VCaP (cell line): ENCODE data around the gene DCTN2.

Experiments
- H3K27ac ChIP-seq: fragments of 450-650 bp; 2 replicates; pipeline ENCODE4 v1.5.1; 2017
- TF ChIP-seq, protein P1 (sequence below): fragments of 450-650 bp; conservative IDR thresholded peaks from 2 replicates; pipeline ENCODE4 v1.5.1; 2017; ENCODE audit warnings: mild to moderate bottlenecking, moderate library complexity

DCTN2 gene

DNA sequence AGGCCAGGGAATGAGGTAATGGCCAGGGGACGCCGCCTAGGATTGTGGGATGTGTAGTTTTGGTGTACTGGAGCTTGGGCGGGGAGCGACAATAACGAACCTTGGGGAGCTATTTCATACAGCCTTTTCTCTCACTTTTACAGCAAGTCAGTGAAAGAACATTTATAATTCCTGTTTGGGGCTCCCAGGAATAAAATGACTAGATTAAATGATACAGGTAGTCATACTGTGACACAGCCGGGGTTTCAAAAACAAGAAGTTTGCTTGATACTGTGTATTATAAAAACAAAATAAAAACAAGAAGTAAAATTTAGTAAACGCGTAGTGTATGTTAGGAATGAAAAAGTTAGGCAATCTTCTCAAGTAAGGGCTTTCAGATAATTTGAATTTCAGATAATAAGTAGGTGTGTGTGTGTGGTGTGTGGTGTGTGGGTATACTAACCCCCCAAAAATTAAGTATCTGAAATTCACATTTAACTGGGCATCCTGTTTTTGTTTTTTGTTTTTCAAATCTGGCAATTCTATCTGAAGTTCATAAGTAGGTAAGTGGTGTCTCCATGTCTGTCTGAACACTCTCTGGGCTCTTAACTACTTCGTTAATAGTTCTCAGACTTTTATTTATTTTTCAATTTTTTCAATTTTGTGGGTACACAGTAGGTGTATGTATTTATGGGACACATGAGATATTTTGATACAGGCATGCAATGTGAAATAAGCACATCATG is 458 bp upstream of the DCTN2 start:
- TF ChIP-seq, protein P1, sequence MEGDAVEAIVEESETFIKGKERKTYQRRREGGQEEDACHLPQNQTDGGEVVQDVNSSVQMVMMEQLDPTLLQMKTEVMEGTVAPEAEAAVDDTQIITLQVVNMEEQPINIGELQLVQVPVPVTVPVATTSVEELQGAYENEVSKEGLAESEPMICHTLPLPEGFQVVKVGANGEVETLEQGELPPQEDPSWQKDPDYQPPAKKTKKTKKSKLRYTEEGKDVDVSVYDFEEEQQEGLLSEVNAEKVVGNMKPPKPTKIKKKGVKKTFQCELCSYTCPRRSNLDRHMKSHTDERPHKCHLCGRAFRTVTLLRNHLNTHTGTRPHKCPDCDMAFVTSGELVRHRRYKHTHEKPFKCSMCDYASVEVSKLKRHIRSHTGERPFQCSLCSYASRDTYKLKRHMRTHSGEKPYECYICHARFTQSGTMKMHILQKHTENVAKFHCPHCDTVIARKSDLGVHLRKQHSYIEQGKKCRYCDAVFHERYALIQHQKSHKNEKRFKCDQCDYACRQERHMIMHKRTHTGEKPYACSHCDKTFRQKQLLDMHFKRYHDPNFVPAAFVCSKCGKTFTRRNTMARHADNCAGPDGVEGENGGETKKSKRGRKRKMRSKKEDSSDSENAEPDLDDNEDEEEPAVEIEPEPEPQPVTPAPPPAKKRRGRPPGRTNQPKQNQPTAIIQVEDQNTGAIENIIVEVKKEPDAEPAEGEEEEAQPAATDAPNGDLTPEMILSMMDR = no peak
- peak overlapping the region; percentile 87; the same call in 1 of the 2 replicates for H3K27ac ChIP-seq

DNA sequence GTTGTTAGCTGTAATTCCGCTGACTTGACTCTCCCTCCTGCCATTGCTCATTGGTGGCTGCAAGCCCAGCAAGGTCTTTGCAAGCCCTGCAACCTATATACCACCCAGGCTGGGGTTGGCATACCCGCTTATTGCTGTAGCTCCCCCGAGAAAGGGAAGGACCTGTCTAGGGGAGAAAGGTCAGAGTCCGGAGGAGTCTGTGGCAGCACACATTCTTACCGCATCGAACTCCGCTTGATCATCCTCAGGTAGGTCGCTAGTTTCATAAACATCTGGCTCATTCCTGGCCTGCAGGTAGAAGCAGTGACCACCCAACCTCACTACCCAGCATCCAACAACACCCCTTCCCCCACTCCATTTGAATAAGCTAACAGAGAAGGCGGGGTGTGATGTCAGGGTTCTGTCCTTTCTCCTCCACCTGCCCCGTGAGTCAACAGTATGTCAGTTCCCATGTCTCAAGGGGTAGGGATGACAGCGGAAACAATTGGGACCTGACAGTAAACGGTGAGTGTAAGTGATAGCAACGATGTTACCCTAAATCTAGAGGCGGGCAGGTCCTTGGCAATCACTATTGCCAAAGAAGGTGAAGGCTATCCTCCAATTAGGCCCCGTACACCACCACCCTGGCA is 1.1 kb downstream of the DCTN2 start:
- TF ChIP-seq, protein P1 = no peak
- H3K27ac ChIP-seq = peak overlapping the region; percentile 87

DNA sequence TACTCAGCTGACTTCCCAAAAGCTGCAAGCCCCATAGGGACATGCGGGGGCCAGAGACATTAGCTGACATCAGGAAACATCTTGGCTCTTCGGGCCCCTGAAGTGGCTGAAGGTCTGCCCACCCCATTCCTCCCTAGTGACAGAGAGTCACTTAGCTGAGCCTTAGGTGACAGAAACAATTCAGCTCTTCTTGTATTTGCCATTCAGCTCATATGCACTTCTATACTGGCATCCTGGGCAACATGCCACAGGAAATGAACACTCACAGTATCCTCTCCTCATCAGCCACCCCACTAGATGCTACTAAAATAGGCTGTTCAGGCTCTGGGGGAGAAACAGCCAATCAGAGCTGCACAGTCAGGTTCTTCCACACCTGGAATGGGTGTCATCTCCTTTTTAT is 3.4 kb downstream of the DCTN2 start:
- H3K27ac ChIP-seq = no peak overlapping the region
- TF ChIP-seq, protein P1 = no peak

DNA sequence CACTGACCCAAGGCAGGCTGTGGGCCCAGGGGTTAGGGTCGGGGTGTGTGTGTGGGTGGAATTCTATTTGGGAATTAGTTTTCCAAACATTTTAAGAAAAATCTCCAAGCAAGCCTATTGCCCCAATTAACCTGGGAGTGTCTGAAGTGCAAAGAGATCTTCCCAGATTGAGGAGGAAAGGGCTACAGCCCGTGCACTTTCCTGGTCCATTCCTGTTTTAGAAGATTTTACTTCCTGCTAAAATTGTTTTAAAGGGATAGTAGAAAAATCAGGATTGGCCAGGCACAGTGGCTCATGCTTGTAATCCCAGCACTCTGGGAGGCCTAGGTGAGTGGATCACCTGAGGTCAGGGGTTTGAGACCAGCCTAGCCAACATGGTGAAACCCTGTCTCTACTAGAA is 5.3 kb downstream of the DCTN2 start:
- TF ChIP-seq, protein P1 = no peak
- no peak overlapping the region for H3K27ac ChIP-seq

DNA sequence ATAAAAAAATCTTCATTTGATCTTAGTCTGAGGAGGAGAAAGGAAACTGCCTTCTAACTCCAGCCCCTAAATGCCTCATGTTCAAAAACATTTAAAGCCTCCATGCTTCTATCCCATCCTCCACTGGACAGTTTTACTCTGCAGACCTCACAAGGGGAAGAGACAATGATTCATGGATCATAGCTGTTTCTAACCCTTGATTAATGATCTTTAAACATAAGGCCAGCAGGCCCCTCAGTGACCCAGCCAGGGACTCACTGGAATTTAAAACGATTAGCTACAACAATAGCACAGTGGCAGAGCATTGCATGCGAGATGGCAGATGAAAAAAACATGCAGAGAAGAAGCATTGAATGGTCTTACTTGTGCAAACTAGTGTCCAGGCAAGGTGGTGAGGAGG is 6.0 kb downstream of the DCTN2 start:
- H3K27ac ChIP-seq = no peak overlapping the region
- TF ChIP-seq, protein P1 = no peak

DNA sequence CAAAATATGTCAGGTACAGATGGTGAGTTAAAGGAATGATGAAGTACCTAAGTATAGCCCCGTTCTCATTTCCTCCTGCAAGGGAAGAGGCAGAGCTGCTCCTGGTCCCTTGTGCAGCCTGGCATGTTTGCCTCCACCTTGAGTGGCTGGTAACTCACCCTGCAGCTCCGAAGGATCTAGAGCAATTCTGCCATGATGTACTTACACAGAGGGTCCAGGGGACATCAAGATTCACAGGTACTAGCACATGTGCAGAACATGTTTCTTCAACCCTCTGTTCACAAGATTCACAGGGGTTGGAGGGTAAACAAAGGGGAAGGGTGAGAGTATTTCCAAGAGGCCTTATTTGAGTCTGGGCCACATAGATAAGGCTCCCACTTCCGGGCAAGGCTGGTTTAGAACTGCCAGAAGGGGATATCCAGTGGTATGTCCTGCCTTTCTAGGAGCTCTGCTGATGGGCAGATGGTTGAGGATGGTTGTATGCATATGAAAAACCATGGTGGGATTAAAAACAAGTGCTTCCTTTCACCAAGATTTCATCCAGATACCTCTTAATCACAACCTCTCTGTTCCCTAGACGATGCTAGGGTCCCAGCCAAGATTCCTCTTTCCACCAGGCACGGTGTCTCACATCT is 7.7 kb downstream of the DCTN2 start:
- H3K27ac ChIP-seq = no peak overlapping the region
- TF ChIP-seq, protein P1 = no peak

DNA sequence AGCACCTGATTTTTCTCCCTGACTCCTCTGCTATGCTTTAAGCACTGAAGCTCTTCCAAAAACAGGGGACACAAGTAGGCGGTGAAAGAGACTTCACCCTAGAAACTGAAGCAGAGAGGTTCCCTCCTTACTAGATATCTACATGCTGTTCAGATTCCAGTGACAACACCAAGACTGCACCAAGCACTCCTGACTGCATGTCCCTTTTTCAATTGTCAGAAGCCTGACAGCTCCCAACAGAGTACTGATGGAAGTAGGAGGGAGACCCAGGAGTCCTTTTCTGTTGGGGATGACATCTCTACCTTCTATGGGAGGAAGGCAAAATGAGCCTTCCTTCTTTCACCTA is 10.4 kb downstream of the DCTN2 start:
- peak overlapping the region; percentile 79 for H3K27ac ChIP-seq
- TF ChIP-seq, protein P1 = no peak
